Tibial nerve (tissue), 4 donors: ENCODE data around the gene KCNN4.

Experiments
- CTCF ChIP-seq, 5 experiments: fragments of 200-600 bp in 3 of 5; fragments of 450-650 bp in 2 of 5; sonication (generic) in 3 of 5; IDR thresholded peaks; one replicate each; pipeline ENCODE4 v1.5.1; 2016 to 2019; ENCODE audit warnings: antibody characterized with exemption in 5 of 5, mild to moderate bottlenecking in 3 of 5, moderate library complexity in 2 of 5
- EP300 ChIP-seq, 2 donors: sonication (generic); formaldehyde crosslinking; IDR thresholded peaks; one replicate each; pipeline ENCODE4 v1.6.1; 2017; ENCODE audit warnings: antibody characterized with exemption in 2 of 2, mild to moderate bottlenecking in 1 of 2
- POLR2A ChIP-seq, 2 donors: fragments of 450-650 bp; IDR thresholded peaks; one replicate each; pipeline ENCODE4 v1.6.1; 2017; ENCODE audit warnings: antibody characterized with exemption in 2 of 2, mild to moderate bottlenecking in 2 of 2, moderate library complexity in 2 of 2

GRCh38 chr19:43759515-43759914, 21.3 kb downstream of the KCNN4 start:
- TF ChIP-seq CTCF (IDR thresholded peaks at IDR 0.05) (no peak), POLR2A (IDR thresholded peaks at IDR 0.05) (no peak), EP300 (IDR thresholded peaks at IDR 0.05) (no peak)
